GM23338 (cell line): Measurements from ENCODE around the gene ARRB1.

Source experiments
- CREB1 ChIP-seq: fragments of 250-450 bp; sonication (Bioruptor Pico); IDR thresholded peaks from 2 replicates; pipeline ENCODE4 v1.5.0; 2020; ENCODE audit warnings: low read depth, mild to moderate bottlenecking, moderate library complexity
- ETS1 ChIP-seq: IDR thresholded peaks from 2 replicates; pipeline ENCODE4 v1.6.1; 2016; ENCODE audit warnings: antibody characterized with exemption
- EZH2 ChIP-seq: fragments of 200-600 bp; sonication (generic); IDR thresholded peaks from one replicate; pipeline ENCODE4 v1.8.0; 2017; ENCODE audit warnings: antibody characterized with exemption, mild to moderate bottlenecking, low read depth; ENCODE audit not compliant: unreplicated experiment
- EZH2phosphoT487 ChIP-seq: fragments of 200-600 bp; sonication (generic); IDR thresholded peaks from one replicate; pipeline ENCODE4 v1.8.1; 2018; ENCODE audit warnings: antibody characterized with exemption; ENCODE audit not compliant: unreplicated experiment
- JUNB ChIP-seq: IDR thresholded peaks from one replicate; pipeline ENCODE4 v1.6.1; 2016; ENCODE audit warnings: antibody characterized with exemption; ENCODE audit not compliant: unreplicated experiment
- NANOG ChIP-seq: IDR thresholded peaks from 2 replicates; pipeline ENCODE4 v1.6.1; 2016; ENCODE audit warnings: antibody characterized with exemption, borderline replicate concordance
- POLR2AphosphoS5 ChIP-seq: IDR thresholded peaks from 2 replicates; pipeline ENCODE4 v1.6.1; 2016; ENCODE audit warnings: antibody characterized with exemption, low read depth
- REST ChIP-seq: IDR thresholded peaks from one replicate; pipeline ENCODE4 v1.6.1; 2018; ENCODE audit warnings: antibody characterized with exemption; ENCODE audit not compliant: unreplicated experiment
- STAT1 ChIP-seq: IDR thresholded peaks from one replicate; pipeline ENCODE4 v1.6.1; 2016; ENCODE audit warnings: antibody characterized with exemption; ENCODE audit not compliant: unreplicated experiment
- ZNF114 ChIP-seq: fragments of 250-450 bp; sonication (Bioruptor Pico); IDR thresholded peaks from 2 replicates; pipeline ENCODE4 v1.5.0; 2020; ENCODE audit warnings: mild to moderate bottlenecking, moderate library complexity
- ZNF331 ChIP-seq: fragments of 250-450 bp; sonication (Bioruptor Pico); IDR thresholded peaks from 2 replicates; pipeline ENCODE4 v1.5.0; 2020; ENCODE audit warnings: low read depth, mild to moderate bottlenecking, moderate library complexity
- TF ChIP-seq, protein P1 (sequence below), 2 experiments: fragments of 200-600 bp in 1 of 2; sonication (generic) in 1 of 2; conservative IDR thresholded peaks; 2 replicates each; pipeline versions ENCODE4 v1.5.1 to v1.6.1; 2016 to 2017; ENCODE audit warnings: antibody characterized with exemption in 2 of 2, low read depth in 2 of 2, mild to moderate bottlenecking in 2 of 2, moderate library complexity in 1 of 2
- TF ChIP-seq, protein P2 (sequence below): fragments of 250-450 bp; sonication (Bioruptor Pico); IDR thresholded peaks from 2 replicates; pipeline ENCODE4 v1.5.0; 2020; ENCODE audit warnings: mild to moderate bottlenecking, moderate library complexity

DNA sequence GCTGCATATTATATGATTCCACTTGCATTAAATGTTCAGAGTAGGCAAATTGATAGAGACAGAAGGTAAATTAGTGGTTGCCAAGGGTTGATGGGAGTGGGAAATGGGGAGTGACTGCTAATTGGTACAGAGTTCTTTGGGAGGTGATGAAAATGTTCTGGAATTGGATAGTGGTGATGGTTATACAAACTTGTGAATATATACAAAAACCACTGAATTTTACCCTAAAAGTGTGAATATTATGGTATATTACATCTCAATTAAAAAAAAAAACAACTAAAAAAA is 52.5 kb downstream of the ARRB1 start:
- TF ChIP-seq, protein P1, sequence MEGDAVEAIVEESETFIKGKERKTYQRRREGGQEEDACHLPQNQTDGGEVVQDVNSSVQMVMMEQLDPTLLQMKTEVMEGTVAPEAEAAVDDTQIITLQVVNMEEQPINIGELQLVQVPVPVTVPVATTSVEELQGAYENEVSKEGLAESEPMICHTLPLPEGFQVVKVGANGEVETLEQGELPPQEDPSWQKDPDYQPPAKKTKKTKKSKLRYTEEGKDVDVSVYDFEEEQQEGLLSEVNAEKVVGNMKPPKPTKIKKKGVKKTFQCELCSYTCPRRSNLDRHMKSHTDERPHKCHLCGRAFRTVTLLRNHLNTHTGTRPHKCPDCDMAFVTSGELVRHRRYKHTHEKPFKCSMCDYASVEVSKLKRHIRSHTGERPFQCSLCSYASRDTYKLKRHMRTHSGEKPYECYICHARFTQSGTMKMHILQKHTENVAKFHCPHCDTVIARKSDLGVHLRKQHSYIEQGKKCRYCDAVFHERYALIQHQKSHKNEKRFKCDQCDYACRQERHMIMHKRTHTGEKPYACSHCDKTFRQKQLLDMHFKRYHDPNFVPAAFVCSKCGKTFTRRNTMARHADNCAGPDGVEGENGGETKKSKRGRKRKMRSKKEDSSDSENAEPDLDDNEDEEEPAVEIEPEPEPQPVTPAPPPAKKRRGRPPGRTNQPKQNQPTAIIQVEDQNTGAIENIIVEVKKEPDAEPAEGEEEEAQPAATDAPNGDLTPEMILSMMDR (conservative IDR thresholded peaks at IDR 0.05; ENCODE audit: low read depth in 2 of 2), result no peak
- no peak for TF ChIP-seq POLR2AphosphoS5
- no peak for TF ChIP-seq EZH2phosphoT487
- TF ChIP-seq ZNF114 (CRISPR knock-in tag), result no peak
- no peak for TF ChIP-seq CREB1
- no peak for TF ChIP-seq EZH2
- TF ChIP-seq REST, result no peak
- no peak for TF ChIP-seq JUNB
- no peak for TF ChIP-seq ZNF331 (CRISPR knock-in tag)
- TF ChIP-seq NANOG, result no peak
- TF ChIP-seq STAT1, result no peak
- no peak for TF ChIP-seq ETS1
- TF ChIP-seq, protein P2, sequence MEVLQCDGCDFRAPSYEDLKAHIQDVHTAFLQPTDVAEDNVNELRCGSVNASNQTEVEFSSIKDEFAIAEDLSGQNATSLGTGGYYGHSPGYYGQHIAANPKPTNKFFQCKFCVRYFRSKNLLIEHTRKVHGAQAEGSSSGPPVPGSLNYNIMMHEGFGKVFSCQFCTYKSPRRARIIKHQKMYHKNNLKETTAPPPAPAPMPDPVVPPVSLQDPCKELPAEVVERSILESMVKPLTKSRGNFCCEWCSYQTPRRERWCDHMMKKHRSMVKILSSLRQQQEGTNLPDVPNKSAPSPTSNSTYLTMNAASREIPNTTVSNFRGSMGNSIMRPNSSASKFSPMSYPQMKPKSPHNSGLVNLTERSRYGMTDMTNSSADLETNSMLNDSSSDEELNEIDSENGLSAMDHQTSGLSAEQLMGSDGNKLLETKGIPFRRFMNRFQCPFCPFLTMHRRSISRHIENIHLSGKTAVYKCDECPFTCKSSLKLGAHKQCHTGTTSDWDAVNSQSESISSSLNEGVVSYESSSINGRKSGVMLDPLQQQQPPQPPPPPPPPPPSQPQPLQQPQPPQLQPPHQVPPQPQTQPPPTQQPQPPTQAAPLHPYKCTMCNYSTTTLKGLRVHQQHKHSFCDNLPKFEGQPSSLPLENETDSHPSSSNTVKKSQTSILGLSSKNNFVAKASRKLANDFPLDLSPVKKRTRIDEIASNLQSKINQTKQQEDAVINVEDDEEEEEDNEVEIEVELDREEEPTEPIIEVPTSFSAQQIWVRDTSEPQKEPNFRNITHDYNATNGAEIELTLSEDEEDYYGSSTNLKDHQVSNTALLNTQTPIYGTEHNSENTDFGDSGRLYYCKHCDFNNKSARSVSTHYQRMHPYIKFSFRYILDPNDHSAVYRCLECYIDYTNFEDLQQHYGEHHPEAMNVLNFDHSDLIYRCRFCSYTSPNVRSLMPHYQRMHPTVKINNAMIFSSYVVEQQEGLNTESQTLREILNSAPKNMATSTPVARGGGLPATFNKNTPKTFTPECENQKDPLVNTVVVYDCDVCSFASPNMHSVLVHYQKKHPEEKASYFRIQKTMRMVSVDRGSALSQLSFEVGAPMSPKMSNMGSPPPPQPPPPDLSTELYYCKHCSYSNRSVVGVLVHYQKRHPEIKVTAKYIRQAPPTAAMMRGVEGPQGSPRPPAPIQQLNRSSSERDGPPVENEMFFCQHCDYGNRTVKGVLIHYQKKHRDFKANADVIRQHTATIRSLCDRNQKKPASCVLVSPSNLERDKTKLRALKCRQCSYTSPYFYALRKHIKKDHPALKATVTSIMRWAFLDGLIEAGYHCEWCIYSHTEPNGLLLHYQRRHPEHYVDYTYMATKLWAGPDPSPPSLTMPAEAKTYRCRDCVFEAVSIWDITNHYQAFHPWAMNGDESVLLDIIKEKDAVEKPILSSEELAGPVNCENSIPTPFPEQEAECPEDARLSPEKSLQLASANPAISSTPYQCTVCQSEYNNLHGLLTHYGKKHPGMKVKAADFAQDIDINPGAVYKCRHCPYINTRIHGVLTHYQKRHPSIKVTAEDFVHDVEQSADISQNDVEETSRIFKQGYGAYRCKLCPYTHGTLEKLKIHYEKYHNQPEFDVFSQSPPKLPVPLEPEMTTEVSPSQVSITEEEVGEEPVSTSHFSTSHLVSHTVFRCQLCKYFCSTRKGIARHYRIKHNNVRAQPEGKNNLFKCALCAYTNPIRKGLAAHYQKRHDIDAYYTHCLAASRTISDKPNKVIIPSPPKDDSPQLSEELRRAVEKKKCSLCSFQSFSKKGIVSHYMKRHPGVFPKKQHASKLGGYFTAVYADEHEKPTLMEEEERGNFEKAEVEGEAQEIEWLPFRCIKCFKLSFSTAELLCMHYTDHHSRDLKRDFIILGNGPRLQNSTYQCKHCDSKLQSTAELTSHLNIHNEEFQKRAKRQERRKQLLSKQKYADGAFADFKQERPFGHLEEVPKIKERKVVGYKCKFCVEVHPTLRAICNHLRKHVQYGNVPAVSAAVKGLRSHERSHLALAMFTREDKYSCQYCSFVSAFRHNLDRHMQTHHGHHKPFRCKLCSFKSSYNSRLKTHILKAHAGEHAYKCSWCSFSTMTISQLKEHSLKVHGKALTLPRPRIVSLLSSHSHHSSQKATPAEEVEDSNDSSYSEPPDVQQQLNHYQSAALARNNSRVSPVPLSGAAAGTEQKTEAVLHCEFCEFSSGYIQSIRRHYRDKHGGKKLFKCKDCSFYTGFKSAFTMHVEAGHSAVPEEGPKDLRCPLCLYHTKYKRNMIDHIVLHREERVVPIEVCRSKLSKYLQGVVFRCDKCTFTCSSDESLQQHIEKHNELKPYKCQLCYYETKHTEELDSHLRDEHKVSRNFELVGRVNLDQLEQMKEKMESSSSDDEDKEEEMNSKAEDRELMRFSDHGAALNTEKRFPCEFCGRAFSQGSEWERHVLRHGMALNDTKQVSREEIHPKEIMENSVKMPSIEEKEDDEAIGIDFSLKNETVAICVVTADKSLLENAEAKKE, result no peak
